HepG2 (cell line): ENCODE measurements around the gene SF3B5. TPM values are rescaled to one million over a fixed set of nuclear protein-coding genes. Genes with fewer than 3 reads are reported as not detected.

ENCODE experiments used
- AKNA ChIP-seq: sonication (generic); formaldehyde crosslinking; IDR thresholded peaks from 2 replicates; pipeline ENCODE4 v1.4.0; 2020; ENCODE audit warnings: missing genetic modification reagents, borderline replicate concordance
- MNT ChIP-seq: fragments of 450-650 bp; IDR thresholded peaks from 2 replicates; pipeline ENCODE4 v1.6.1; 2016
- SETDB1 ChIP-seq: sonication (generic); formaldehyde crosslinking; IDR thresholded peaks from 2 replicates; pipeline ENCODE4 v1.5.1; 2020; ENCODE audit warnings: missing genetic modification reagents, mild to moderate bottlenecking, borderline replicate concordance
- SNAI1 ChIP-seq: sonication (generic); formaldehyde crosslinking; IDR thresholded peaks from 2 replicates; pipeline ENCODE4 v1.5.0; 2020; ENCODE audit warnings: mild to moderate bottlenecking, missing genetic modification reagents, borderline replicate concordance
- SPEN ChIP-seq: sonication (generic); formaldehyde crosslinking; IDR thresholded peaks from 2 replicates; pipeline ENCODE4 v1.5.1; 2020; ENCODE audit warnings: low read depth, mild to moderate bottlenecking, missing genetic modification reagents
- ZBTB1 ChIP-seq: sonication (generic); formaldehyde crosslinking; IDR thresholded peaks from 2 replicates; pipeline ENCODE4 v1.4.0; 2020; ENCODE audit warnings: missing genetic modification reagents, borderline replicate concordance
- ZBTB25 ChIP-seq: IDR thresholded peaks from 2 replicates; pipeline ENCODE4 v1.6.1; 2018; ENCODE audit warnings: missing genetic modification reagents
- ZBTB44 ChIP-seq: sonication (generic); formaldehyde crosslinking; IDR thresholded peaks from 2 replicates; pipeline ENCODE4 v1.4.0; 2020; ENCODE audit warnings: missing genetic modification reagents
- ZFP36 ChIP-seq: fragments of 150-350 bp; IDR thresholded peaks from 2 replicates; pipeline ENCODE4 v1.6.1; 2018; ENCODE audit warnings: borderline replicate concordance, low read length, low read depth; ENCODE audit not compliant: partially characterized antibody
- ZNF281 ChIP-seq: sonication (generic); formaldehyde crosslinking; IDR thresholded peaks from 2 replicates; pipeline ENCODE4 v1.4.0; 2020; ENCODE audit warnings: missing genetic modification reagents, borderline replicate concordance
- ZNF33B ChIP-seq: sonication (generic); formaldehyde crosslinking; IDR thresholded peaks from 2 replicates; pipeline ENCODE4 v1.5.1; 2020; ENCODE audit warnings: mild to moderate bottlenecking, missing genetic modification reagents
- ZNF430 ChIP-seq: sonication (generic); formaldehyde crosslinking; IDR thresholded peaks from 2 replicates; pipeline ENCODE4 v1.9.0; 2021; ENCODE audit warnings: mild to moderate bottlenecking, missing genetic modification reagents
- ZNF558 ChIP-seq: sonication (generic); formaldehyde crosslinking; IDR thresholded peaks from 2 replicates; pipeline ENCODE4 v1.9.0; 2022; ENCODE audit warnings: mild to moderate bottlenecking, missing genetic modification reagents, borderline replicate concordance
- ZNF784 ChIP-seq: sonication (generic); formaldehyde crosslinking; IDR thresholded peaks from 2 replicates; pipeline ENCODE4 v1.5.1; 2020; ENCODE audit warnings: missing genetic modification reagents, mild to moderate bottlenecking, borderline replicate concordance
- polyA plus RNA-seq, 8 experiments: library from polyadenylated mRNA; depleted of rRNA in 3 of 8; stranded (reverse) in 7 of 8; unstranded in 1 of 8; fragments of >200 nt; fragmentation: Illumina TruSeq in 4 of 8; extraction: Trizol in 4 of 8; gene quantifications; 2 replicates each; pipeline versions ENCODE4 v1.2.1 to v1.2.3, GENCODE V29; 2011 to 2016; ENCODE audit warnings: low read depth in 4 of 8, missing spikeins in 1 of 8, mixed read lengths in 1 of 8; ENCODE audit not compliant: insufficient read depth in 1 of 8
- total RNA-seq, 5 experiments: library from RNA; depleted of rRNA; stranded (reverse); fragments of >200 nt; fragmentation: Illumina TruSeq; extraction: Trizol; gene quantifications; 2 replicates each; pipeline ENCODE4 v1.2.3, GENCODE V29; 2016; ENCODE audit warnings: low read depth in 1 of 5

The SF3B5 gene
- total and polyA plus RNA-seq, 2 of the 13 experiments (the other 11 are each of a cell fraction or from before 2014, with no cell fraction given) = 263 to 292 TPM

- TF ChIP-seq SPEN (CRISPR knock-in tag) (peak; percentile 35; the same call in 1 of the 2 replicates), ZNF430 (CRISPR knock-in tag) (peak; percentile 74; the same call in 1 of the 2 replicates), ZNF33B (CRISPR knock-in tag) (no peak), ZNF784 (CRISPR knock-in tag) (no peak), MNT (no peak), ZNF558 (CRISPR knock-in tag) (no peak), ZNF281 (no peak), ZFP36 (no peak), SNAI1 (CRISPR knock-in tag) (0 out of 2 replicates have a peak, but pooled peaks have one; percentile 81), ZBTB44 (CRISPR knock-in tag) (no peak), AKNA (no peak), SETDB1 (CRISPR knock-in tag) (no peak), ZBTB1 (CRISPR knock-in tag) (no peak), ZBTB25 (no peak)
These were observed 31.5 kb downstream of the SF3B5 start (continued) for GRCh38 chr6:144063744-144064401.
